WTC11 (cell line): ENCODE data around the gene CNTLN. TPM values are rescaled to one million over a fixed set of nuclear protein-coding genes. Genes with fewer than 3 reads are reported as not detected.

Experiments
- ATAC-seq: fragments of 200-7000 bp; cut with Tn5 transposase; 2 replicates; pipeline ENCODE4 v1.10.0; 2021; ENCODE audit warnings: mild to moderate bottlenecking, moderate library complexity
- CTCF ChIA-PET: fragments of 300-600 bp; sonication (Branson Sonifier 250); formaldehyde crosslinking; loops from one replicate; lab custom pipeline; 2021; ENCODE audit warnings: antibody characterized with exemption; lab: Charles Lee
- POLR2A ChIA-PET: fragments of 350-600 bp; sonication (Branson Sonifier 250); formaldehyde crosslinking; loops from one replicate; lab custom pipeline; 2021; ENCODE audit warnings: antibody characterized with exemption; lab: Charles Lee
- DNase-seq: peaks from one replicate; pipeline ENCODE4 v3.0.0; 2021; ENCODE audit warnings: low spot score
- H3K27ac Mint-ChIP-seq: 2 replicates; pipeline ENCODE4 v1.8.0; 2021; ENCODE audit warnings: mixed read lengths
- H3K27me3 Mint-ChIP-seq: 2 replicates; pipeline ENCODE4 v1.8.0; 2021; ENCODE audit warnings: low read depth, mild to moderate bottlenecking, moderate library complexity, mixed read lengths
- H3K36me3 Mint-ChIP-seq: 2 replicates; pipeline ENCODE4 v1.8.0; 2021; ENCODE audit warnings: mixed read lengths
- H3K4me1 Mint-ChIP-seq: 2 replicates; pipeline ENCODE4 v1.8.0; 2022; ENCODE audit warnings: mixed read lengths
- H3K4me3 Mint-ChIP-seq: 2 replicates; pipeline ENCODE4 v1.8.0; 2021; ENCODE audit warnings: mild to moderate bottlenecking, moderate library complexity, mixed read lengths
- H3K9me3 Mint-ChIP-seq: 2 replicates; pipeline ENCODE4 v1.8.0; 2021; ENCODE audit warnings: mixed read lengths
- ATF1 ChIP-seq: sonication (generic); formaldehyde crosslinking; IDR thresholded peaks from 2 replicates; pipeline ENCODE4 v1.8.1; 2023; ENCODE audit warnings: mild to moderate bottlenecking, moderate library complexity, missing genetic modification reagents
- FOXK1 ChIP-seq: sonication (generic); formaldehyde crosslinking; IDR thresholded peaks from 2 replicates; pipeline ENCODE4 v1.8.0; 2022; ENCODE audit warnings: mild to moderate bottlenecking, moderate library complexity, missing genetic modification reagents
- NFE2L1 ChIP-seq: sonication (generic); formaldehyde crosslinking; IDR thresholded peaks from 2 replicates; pipeline ENCODE4 v1.8.1; 2023; ENCODE audit warnings: missing genetic modification reagents
- NR2C2 ChIP-seq: sonication (generic); formaldehyde crosslinking; IDR thresholded peaks from 2 replicates; pipeline ENCODE4 v1.8.0; 2022; ENCODE audit warnings: mild to moderate bottlenecking, missing genetic modification reagents
- SMAD4 ChIP-seq: sonication (generic); formaldehyde crosslinking; IDR thresholded peaks from 2 replicates; pipeline ENCODE4 v1.8.0; 2022; ENCODE audit warnings: mild to moderate bottlenecking, missing genetic modification reagents
- ZBTB21 ChIP-seq: sonication (generic); formaldehyde crosslinking; IDR thresholded peaks from 2 replicates; pipeline ENCODE4 v1.8.1; 2023; ENCODE audit warnings: mild to moderate bottlenecking, missing genetic modification reagents, borderline replicate concordance
- total RNA-seq: library from RNA; stranded (reverse); gene quantifications from 3 replicates; pipeline ENCODE4 v1.2.3, GENCODE V29; 2021
- TF ChIP-seq, protein P1 (sequence below): fragments of 250-450 bp; sonication (Bioruptor Pico); conservative IDR thresholded peaks from 2 replicates; pipeline ENCODE4 v1.9.0; 2021; ENCODE audit warnings: mild to moderate bottlenecking
- TF ChIP-seq, protein P2 (sequence below): sonication (generic); formaldehyde crosslinking; IDR thresholded peaks from 2 replicates; pipeline ENCODE4 v1.8.1; 2022; ENCODE audit warnings: mild to moderate bottlenecking, missing genetic modification reagents, moderate library complexity, borderline replicate concordance
- TF ChIP-seq, protein P3 (sequence below): sonication (generic); formaldehyde crosslinking; IDR thresholded peaks from 2 replicates; pipeline ENCODE4 v1.8.0; 2022; ENCODE audit warnings: mild to moderate bottlenecking, missing genetic modification reagents
- TF ChIP-seq, protein P4 (sequence below): sonication (generic); formaldehyde crosslinking; conservative IDR thresholded peaks from 2 replicates; pipeline ENCODE4 v1.8.1; 2023; ENCODE audit warnings: mild to moderate bottlenecking, low read depth, missing genetic modification reagents, moderate library complexity
- TF ChIP-seq, protein P5 (sequence below): fragments of 200-600 bp; IDR thresholded peaks from 2 replicates; pipeline ENCODE4 v1.8.0; 2022; ENCODE audit warnings: antibody characterized with exemption
- TF ChIP-seq, protein P6 (sequence below): sonication (generic); formaldehyde crosslinking; IDR thresholded peaks from 2 replicates; pipeline ENCODE4 v1.8.1; 2023; ENCODE audit warnings: mild to moderate bottlenecking, missing genetic modification reagents

Gene CNTLN
- total RNA-seq, 1 experiment from 2014 or later: 13.4 TPM

DNA sequence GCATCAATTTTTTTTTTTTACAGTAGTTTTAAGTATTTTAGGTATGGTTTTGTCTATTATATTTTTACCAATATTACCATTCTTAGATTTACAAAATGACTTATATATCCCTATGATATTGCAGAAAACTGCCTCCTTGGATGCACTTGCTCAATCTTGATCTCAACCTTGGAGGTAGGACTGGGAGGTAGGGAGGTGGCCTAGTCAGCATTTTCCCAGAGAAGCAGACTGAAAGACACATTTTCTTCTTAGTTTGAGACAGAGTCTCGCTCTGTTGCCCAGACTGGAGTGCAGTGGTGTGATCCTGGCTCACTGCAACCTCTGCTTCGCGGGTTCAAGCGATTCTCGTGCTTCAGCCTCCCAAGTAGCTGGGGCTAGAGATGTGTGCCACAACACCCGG lies 268.7 kb downstream of the CNTLN start (continued):
- TF ChIP-seq, protein P1, sequence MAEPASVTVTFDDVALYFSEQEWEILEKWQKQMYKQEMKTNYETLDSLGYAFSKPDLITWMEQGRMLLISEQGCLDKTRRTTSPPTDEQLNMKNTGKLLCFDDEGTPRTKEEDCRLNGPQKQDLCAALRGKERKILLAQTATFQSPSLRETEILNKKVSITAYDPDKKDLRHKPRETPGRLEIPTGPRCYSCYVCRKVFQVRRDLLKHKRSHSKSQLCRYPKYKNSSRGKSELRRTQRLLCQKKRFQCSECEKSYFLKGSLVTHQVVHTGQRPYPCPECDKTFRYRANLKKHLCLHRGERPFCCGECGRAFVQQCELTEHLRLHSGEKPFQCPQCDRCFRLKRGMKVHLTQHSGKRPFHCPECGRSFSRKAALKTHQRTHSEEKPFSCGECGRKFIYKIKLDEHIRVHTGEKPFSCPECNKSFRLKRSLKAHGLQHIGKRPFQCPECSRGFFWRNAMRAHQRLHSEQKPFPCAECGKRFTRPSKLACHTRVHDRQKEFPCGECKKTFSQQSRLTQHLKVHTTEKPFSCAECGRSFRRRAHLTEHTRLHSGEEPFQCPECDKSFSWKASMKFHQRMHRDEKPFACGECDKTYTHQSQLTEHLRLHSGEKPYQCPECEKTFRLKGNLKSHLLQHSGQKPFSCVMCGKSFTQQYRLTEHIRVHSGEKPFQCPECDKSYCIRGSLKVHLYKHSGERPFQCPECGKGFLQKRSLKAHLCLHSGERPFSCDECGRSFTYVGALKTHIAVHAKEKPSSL (CRISPR knock-in tag): no peak
- TF ChIP-seq, protein P2, sequence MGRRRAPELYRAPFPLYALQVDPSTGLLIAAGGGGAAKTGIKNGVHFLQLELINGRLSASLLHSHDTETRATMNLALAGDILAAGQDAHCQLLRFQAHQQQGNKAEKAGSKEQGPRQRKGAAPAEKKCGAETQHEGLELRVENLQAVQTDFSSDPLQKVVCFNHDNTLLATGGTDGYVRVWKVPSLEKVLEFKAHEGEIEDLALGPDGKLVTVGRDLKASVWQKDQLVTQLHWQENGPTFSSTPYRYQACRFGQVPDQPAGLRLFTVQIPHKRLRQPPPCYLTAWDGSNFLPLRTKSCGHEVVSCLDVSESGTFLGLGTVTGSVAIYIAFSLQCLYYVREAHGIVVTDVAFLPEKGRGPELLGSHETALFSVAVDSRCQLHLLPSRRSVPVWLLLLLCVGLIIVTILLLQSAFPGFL (CRISPR knock-in tag): no peak

DNA sequence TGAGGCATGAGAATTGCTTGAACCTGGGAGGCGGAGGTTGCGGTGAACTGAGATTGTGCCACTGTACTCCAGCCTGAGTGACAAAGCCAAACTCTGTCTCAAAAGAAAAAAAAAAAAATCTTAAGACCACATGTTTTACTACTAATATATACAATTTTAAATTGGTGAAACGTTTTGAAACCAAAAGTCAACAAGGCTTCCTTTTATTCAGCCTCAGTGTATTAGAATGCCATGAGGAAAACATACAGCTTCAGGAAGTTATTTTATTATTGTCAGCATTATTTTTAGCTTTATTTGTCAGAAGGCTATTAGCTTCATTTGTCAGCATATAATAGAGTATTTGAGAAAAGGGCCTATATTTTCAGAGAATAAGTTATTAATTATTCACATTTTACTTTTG lies 280.1 kb downstream of the CNTLN start:
- Mint-ChIP-seq H3K27me3 (no peaks in the 10 kb centered on the region), H3K27ac (no peak overlapping the region), H3K36me3 (peaks cover 23% of the 10 kb centered on the region), H3K9me3 (peaks cover 19% of the 10 kb centered on the region), H3K4me1 (no peaks in the 10 kb centered on the region), H3K4me3 (no peak overlapping the region)
- TF ChIP-seq NR2C2 (CRISPR knock-in tag) (no peak), FOXK1 (CRISPR knock-in tag) (no peak), NFE2L1 (CRISPR knock-in tag) (no peak), ZBTB21 (CRISPR knock-in tag) (no peak), SMAD4 (CRISPR knock-in tag) (no peak), ATF1 (CRISPR knock-in tag) (no peak)
- TF ChIP-seq, protein P3, sequence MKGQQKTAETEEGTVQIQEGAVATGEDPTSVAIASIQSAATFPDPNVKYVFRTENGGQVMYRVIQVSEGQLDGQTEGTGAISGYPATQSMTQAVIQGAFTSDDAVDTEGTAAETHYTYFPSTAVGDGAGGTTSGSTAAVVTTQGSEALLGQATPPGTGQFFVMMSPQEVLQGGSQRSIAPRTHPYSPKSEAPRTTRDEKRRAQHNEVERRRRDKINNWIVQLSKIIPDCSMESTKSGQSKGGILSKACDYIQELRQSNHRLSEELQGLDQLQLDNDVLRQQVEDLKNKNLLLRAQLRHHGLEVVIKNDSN (CRISPR knock-in tag): no peak
- TF ChIP-seq, protein P4, sequence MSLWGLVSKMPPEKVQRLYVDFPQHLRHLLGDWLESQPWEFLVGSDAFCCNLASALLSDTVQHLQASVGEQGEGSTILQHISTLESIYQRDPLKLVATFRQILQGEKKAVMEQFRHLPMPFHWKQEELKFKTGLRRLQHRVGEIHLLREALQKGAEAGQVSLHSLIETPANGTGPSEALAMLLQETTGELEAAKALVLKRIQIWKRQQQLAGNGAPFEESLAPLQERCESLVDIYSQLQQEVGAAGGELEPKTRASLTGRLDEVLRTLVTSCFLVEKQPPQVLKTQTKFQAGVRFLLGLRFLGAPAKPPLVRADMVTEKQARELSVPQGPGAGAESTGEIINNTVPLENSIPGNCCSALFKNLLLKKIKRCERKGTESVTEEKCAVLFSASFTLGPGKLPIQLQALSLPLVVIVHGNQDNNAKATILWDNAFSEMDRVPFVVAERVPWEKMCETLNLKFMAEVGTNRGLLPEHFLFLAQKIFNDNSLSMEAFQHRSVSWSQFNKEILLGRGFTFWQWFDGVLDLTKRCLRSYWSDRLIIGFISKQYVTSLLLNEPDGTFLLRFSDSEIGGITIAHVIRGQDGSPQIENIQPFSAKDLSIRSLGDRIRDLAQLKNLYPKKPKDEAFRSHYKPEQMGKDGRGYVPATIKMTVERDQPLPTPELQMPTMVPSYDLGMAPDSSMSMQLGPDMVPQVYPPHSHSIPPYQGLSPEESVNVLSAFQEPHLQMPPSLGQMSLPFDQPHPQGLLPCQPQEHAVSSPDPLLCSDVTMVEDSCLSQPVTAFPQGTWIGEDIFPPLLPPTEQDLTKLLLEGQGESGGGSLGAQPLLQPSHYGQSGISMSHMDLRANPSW (CRISPR knock-in tag): no peak
- TF ChIP-seq, protein P5, sequence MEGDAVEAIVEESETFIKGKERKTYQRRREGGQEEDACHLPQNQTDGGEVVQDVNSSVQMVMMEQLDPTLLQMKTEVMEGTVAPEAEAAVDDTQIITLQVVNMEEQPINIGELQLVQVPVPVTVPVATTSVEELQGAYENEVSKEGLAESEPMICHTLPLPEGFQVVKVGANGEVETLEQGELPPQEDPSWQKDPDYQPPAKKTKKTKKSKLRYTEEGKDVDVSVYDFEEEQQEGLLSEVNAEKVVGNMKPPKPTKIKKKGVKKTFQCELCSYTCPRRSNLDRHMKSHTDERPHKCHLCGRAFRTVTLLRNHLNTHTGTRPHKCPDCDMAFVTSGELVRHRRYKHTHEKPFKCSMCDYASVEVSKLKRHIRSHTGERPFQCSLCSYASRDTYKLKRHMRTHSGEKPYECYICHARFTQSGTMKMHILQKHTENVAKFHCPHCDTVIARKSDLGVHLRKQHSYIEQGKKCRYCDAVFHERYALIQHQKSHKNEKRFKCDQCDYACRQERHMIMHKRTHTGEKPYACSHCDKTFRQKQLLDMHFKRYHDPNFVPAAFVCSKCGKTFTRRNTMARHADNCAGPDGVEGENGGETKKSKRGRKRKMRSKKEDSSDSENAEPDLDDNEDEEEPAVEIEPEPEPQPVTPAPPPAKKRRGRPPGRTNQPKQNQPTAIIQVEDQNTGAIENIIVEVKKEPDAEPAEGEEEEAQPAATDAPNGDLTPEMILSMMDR: no peak
- no peak for DNase-seq
- no peak for ATAC-seq
- POLR2A ChIA-PET: no interaction called here
- CTCF ChIA-PET: interaction anchor here (1.7 kb wide), 1 partner anchor 13 kb away, joined by 6 read pairs; no protein-coding TSS in a partner anchor

DNA sequence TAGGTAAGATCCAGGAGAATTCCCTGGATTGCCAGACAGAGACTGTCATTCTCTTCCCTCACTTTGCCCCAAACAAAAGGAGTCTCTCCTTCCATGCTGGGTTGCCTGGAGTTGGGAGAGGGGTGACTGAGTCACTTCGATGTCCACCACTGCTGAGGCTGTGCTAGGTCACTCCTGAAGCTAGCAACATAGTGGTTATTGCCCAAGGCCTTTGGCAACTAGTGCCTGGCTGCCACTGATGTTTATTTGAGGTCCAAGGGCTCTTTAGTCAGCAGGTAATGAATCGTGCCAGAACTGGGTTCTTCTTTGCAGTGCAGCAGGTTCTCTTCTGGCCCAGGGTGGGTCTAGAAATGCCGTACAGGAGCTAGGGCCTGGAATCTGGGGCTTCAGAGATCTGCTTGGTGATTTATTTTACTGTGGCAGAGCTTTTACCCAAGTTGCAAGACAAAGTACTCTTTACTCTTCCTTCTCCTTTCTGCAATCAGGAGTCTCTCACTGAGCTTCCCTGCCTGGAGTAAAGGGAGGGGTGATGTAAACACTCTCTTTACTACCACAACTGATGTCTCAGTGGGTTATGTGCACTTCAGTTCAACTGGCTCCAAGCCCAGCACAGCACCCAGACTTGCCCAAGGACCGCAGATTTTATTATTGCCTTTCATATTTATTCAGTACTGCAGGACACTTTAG lies 288.3 kb downstream of the CNTLN start:
- ChIA-PET POLR2A (no interaction called here), CTCF (no interaction called here)
- no peak overlapping the region for H3K27ac Mint-ChIP-seq
- H3K9me3 Mint-ChIP-seq: no peaks in the 10 kb centered on the region
- no peak for ATAC-seq
- TF ChIP-seq, protein P6, sequence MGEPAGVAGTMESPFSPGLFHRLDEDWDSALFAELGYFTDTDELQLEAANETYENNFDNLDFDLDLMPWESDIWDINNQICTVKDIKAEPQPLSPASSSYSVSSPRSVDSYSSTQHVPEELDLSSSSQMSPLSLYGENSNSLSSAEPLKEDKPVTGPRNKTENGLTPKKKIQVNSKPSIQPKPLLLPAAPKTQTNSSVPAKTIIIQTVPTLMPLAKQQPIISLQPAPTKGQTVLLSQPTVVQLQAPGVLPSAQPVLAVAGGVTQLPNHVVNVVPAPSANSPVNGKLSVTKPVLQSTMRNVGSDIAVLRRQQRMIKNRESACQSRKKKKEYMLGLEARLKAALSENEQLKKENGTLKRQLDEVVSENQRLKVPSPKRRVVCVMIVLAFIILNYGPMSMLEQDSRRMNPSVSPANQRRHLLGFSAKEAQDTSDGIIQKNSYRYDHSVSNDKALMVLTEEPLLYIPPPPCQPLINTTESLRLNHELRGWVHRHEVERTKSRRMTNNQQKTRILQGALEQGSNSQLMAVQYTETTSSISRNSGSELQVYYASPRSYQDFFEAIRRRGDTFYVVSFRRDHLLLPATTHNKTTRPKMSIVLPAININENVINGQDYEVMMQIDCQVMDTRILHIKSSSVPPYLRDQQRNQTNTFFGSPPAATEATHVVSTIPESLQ (CRISPR knock-in tag): no peak
- H3K4me3 Mint-ChIP-seq: no peak overlapping the region
- H3K27me3 Mint-ChIP-seq: no peaks in the 10 kb centered on the region
- no peak for DNase-seq
- H3K36me3 Mint-ChIP-seq: no peaks in the 10 kb centered on the region
- peaks cover 21% of the 10 kb centered on the region for H3K4me1 Mint-ChIP-seq
